HG03378 (cell line): ENCODE measurements around the gene PLK1.
"Not testable (repeated sequence)": the region's sequence is repeated elsewhere in the genome, so short reads cannot be mapped to it uniquely, and the experiment has no call there.

Source experiments
- ATAC-seq: cut with Tn5 transposase; IDR thresholded peaks from one replicate; pipeline ENCODE4 v1.9.1; 2021; ENCODE audit warnings: mild to moderate bottlenecking, moderate library complexity; ENCODE audit not compliant: unreplicated experiment

PLK1 gene

GRCh38 chr16:23706439-23706838, 27.8 kb downstream of the PLK1 start:
- no peak for ATAC-seq

DNA sequence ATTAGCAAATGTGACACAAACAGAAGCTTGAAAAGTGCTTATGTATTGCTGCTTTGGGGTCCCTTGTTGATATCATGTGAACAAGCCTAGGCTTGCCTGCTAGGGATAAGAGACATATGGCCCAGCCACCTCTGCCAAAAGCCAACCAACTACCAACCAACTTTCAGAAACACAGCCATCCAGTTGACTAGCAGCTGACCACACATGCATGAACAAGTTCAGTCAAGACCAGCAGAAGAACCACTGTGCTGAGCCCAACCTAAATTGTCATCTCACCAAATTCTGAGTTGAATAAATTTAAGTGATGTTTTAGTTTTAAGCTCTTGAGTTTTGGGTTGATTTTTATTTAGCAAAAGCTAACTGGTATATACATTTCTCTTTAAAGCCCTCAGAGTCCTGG, 30.8 kb downstream of the PLK1 start:
- no peak for ATAC-seq

GRCh38 chr16:23710008-23710407, 31.3 kb downstream of the PLK1 start:
- ATAC-seq, result no peak

DNA sequence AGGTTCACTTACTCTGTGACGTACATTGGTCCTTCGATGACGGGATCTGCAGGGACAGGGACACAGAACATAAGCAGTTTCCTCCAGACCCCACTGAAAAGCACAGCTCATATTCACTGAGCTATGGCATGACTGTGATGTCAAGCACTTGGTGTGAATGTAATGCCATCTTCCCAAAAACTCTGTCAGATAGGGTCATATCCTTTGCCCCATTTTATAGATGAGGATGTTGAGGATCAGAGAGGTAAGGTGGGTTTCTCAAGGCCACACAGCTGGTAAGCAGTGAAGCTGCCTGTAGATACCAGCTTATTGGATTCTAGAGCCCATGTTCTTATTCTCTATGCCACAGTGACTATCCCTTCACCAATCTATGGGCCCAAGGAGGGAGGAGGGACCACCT, 31.8 kb downstream of the PLK1 start:
- ATAC-seq, result no peak

DNA sequence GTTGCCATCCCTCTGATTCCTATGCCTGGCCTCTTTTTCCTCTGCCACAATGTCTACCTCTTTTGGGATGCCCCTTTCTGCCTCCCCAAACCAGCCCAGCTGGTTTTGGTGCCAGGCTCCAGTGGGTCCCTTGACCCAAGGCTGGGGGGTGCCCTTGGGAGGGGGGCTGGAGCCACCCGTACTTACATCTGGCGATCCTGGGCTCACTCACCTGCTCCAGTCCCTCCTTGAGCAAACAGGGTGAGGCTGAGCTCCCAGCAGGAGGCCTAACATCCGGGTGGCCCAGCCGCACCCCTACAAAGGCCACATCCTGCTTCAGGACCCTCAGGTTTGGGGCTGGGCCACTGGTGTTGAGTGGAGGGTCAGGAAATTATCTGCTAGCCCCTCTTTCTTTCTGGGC, 33.1 kb downstream of the PLK1 start:
- no peak for ATAC-seq

DNA sequence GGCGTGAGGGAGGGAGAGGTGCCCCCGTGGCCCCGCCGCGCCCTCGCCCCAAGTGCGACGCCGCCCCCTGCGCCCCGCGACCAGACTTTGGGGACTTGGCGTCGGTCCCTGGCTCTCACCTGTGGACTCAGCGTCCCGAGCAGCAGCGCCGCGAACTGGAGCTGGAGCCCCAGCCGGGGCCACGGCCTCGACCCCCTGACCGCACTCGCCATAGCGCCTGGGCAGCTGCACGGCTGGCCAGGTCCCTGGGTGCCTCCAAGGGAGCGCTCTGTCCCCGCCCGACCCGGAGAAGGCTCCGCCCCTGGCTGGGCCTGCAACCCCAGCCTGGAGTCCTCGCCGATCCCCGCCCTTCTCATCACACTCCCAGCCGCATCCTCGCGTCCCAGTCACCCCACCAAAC, 34.3 kb downstream of the PLK1 start, which contains the start of gene ERN2:
Gene ERN2 (minus strand): TSS at position 247 of the 400 bp plus-strand sequence. CDS start 35 bp downstream, at position 212.
- ATAC-seq, result no peak

DNA sequence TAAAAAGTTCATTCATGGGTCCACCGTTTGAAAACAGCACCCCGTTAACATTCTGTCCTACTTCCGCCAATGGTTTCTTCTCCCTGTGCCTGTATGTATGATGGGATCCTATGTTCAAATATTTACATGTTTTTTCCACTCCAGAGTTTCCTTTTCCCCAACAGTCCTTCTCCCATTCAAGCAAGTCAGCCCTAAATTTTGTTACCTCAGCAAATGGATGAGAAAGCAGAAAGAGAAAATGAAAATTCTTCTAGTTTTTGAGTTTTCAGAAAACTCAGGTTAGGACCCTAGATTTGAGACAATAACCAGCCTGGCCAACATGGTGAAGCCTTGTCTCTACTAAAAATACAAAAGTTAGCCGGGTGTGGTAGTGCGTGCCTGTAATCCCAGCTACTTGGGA, 37.8 kb downstream of the PLK1 start:
- ATAC-seq, result no peak

GRCh38 chr16:23722613-23723240, 44.0 kb downstream of the PLK1 start:
- ATAC-seq, result not testable (repeated sequence)

GRCh38 chr16:23724096-23724784, 45.6 kb downstream of the PLK1 start:
- no peak for ATAC-seq

DNA sequence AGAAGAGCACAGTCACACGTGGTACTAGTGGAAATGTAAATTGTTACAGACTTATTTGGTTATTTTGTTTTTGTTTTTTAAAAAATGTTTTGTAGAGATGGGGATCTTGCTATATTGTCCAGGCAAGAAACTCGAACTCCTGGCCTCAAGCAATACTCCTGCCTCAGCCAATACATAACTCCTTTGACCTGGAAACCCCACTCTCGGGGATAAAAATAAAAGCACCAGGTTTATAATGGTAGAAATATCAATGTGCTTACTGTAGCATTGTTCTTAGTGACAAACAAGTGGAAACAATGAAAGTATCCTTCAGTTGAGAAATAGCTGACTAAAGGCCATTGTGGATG, 46.1 kb downstream of the PLK1 start:
- no peak for ATAC-seq

DNA sequence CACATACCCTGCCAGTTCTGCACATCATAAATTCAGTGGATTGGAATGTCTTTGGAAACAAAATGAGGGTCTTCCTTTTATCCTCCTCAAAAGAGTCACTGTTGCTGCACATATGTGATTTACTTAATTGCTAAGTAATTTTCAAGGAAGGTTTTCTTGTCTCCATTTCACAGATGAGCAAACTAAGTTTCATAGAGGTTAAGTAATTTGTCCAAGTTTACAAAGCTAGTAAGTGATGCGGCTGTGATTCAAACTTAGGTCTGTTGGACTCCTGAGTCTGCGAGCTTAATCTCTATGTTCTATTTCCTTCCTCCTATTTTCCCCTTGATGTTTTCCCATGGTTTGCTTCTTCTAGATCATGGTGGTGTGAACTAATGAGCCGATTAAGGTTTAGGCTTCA, 48.0 kb downstream of the PLK1 start:
- no peak for ATAC-seq

GRCh38 chr16:23728112-23728477, 49.4 kb downstream of the PLK1 start:
- ATAC-seq, result no peak

DNA sequence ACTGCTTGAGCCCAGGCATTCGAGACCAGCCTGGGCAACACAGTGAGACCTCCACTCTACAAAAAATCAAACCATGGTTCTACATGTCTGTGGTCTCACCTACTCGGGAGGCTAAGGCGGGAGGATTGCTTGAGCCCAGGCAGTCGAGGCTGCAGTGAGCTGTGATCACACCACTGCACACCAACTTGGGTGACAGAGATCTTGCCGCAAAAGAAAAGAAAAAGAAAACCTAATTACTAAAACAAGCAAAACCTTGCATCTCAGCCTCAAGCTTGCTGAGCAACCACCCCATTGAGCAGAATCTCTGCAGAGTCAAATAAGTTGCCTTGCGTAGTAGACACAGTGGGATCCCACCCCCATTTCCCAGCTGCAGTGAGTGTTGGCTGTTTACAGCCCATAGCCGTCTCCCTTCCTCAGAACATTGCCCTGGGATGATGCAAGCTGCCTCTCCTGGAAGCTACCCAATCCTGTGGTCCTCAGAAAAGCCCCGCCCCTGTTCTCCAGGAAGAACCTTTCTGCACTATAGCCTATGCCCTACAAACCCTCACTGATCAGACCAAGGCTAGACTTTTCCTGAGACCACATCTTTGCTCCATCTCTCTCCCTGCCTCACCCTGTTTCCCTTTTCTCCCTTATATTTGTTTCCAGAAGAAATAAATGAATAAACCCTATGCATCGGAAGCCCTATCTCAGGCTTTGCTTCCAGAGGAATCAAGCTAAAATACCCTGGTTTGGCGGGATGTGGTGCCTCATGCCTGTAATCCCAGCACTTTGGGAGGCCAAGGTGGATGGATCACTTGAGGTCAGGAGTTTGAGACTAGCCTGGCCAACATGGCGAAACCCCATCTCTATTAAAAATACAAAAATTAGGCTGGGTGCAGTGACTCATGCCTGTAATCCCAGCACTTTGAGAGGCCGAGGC, 51.1 kb downstream of the PLK1 start:
- no peak for ATAC-seq

GRCh38 chr16:23734176-23734893, 55.6 kb downstream of the PLK1 start:
- no peak for ATAC-seq

- not testable (repeated sequence) for ATAC-seq
Measured at GRCh38 chr16:23737423-23738028, 58.8 kb downstream of the PLK1 start.

GRCh38 chr16:23739516-23739915, 60.8 kb downstream of the PLK1 start:
- no peak for ATAC-seq
